GM18907 (cell line): ENCODE measurements around the gene TVP23A.
A peak's percentile ranks its signal among the peaks of the same experiment; 100 is the strongest.
"Not testable (repeated sequence)": the region's sequence is repeated elsewhere in the genome, so short reads cannot be mapped to it uniquely, and the experiment has no call there.

Source experiments
- ATAC-seq: cut with Tn5 transposase; IDR thresholded peaks from one replicate; pipeline ENCODE4 v1.9.1; 2021; ENCODE audit warnings: mild to moderate bottlenecking, moderate library complexity; ENCODE audit not compliant: unreplicated experiment

Gene TVP23A

GRCh38 chr16:10752843-10753523 lies 65.6 kb downstream of the TVP23A start:
- peak; percentile 55 for ATAC-seq

DNA sequence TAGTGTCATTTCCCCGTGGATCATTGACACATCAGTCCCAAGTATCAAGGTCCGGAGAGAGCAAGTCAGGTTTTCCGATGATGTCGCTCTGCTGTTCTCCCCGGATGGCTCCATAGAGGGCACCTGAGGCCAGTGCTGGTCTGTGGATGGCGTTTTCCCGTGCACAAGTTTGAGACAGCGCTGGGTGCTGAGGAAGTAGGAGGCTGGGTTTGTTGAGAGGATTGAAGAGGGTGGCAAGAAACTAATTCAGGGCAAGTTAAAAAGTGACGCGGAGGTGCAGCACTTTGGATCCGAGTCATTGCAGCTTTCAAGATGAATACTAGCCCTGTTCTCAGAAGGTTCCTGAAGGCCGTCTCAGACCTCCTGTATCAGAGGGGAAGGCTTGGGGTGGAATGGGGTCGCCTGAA lies 67.3 kb downstream of the TVP23A start:
- peak; percentile 35 for ATAC-seq

DNA sequence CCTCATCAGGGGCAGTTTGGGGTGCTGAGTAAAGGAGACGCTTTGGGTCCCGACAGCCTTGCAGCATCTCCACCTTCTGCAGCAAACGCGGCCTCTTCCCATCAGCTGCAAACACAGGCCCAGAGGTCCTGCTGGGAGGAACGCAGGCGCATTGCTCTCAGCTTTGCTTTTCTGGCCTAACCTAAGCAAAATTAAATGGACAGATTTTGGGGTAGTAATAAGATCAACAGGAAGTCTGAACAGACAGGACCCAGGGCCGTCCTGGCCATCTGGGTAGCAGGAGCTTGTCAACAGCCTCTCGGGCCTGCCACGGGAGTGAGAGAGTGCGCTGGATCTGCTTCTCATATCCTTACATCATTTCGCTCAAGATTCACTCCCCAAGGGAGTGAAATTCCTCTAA lies 67.8 kb downstream of the TVP23A start:
- no peak for ATAC-seq

GRCh38 chr16:10745841-10746240 lies 72.8 kb downstream of the TVP23A start:
- ATAC-seq: no peak

GRCh38 chr16:10744370-10745030 lies 74.1 kb downstream of the TVP23A start:
- no peak for ATAC-seq

GRCh38 chr16:10743610-10744369 lies 74.8 kb downstream of the TVP23A start, which contains the start of gene NUBP1:
TSS of gene NUBP1 (plus strand) at chr16:10743842. CDS start at chr16:10743864, 22 bp downstream.
- ATAC-seq: peak; percentile 76

GRCh38 chr16:10743227-10743609 lies 75.4 kb downstream of the TVP23A start:
- ATAC-seq: no peak

- ATAC-seq: no peak
Measured at GRCh38 chr16:10741844-10742243, 76.8 kb downstream of the TVP23A start.

DNA sequence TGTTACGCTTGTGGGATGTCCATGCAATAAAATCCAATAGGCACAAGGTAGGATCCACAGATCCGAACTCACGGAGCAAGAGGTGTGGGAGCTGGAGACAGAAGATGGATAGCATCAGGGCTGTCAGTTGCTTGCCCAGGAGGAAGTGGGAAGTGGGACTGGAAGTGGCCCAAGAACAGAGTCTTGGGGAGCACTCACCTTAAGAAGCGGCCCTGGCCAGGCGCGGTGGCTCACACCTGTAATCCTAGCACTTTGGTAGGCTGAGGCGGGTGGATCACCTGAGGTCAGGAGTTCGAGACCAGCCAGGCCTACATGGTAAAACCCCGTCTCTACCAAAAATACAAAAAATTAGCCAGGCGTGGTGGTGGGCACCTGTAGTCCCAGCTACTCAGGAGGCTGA lies 77.3 kb downstream of the TVP23A start:
- ATAC-seq: not testable (repeated sequence)

- ATAC-seq: no peak
Measured at GRCh38 chr16:10740845-10741208, 77.8 kb downstream of the TVP23A start.

- no peak for ATAC-seq
Measured at GRCh38 chr16:10740000-10740844, 78.4 kb downstream of the TVP23A start.

DNA sequence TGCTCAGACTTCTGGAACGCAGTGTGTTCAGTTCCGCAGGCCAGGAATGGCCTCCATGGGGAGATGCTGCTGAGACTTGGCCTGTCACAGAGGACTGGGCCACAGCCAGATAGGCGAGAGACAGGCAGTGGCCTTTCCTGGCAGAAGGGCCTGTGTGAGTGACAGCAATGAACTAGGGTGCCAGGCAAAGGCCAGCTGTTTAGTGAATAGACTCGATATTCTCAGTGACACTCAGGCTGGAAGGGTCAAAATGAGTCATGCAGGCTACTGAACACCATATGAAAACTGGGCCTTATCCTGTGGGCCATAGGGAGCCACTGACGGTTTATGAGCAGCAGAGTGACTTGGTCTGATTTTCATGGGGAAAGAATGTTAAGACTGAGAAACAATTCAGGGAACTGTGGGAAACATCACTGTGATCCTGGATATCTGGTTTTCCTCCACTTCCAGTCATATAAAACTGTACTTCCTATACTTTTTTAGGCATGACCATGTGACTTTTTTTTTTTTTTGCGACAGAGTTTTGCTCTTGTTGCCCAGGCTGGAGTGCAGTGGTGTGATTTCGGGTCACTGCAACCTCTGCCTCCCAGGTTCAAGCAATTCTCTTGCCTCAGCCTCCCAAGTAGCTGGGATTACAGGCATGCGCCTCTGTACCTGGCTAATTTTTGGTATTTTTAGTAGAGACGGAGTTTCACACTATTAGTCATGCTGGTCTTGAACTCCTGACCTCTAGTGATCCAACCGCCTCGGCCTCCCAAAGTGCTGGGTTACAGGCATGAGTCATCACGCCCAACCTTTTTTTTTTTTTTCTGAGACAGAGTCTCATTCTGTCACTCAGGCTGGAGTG lies 80.1 kb downstream of the TVP23A start:
- peak; percentile 77 for ATAC-seq

DNA sequence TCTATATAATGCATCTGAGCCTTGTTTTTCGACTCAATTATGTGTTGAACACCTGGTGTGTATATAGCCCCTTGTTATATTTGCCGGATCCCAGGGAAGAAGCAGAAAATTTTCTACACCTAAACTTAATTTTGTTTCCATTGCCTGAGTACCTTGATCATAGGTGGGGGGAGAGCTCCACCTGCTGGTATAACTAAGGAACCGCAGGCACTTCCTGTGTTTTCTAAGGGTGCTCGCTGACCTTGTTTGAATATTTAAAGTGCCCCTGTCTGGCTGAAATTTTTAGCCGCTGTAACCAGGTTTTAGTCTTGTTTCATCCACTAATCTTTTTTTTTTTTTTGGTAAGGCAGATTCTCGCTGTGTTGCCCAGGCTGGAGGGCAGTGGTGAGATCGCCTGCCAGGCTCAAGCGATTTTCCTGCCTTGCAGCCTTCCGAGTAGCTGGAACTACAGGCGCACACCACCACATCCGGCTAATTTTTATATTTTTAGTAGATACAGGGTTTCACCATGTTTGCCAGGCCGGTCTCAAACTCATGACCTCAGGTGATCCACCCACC lies 81.4 kb downstream of the TVP23A start:
- ATAC-seq: peak; percentile 41

- no peak for ATAC-seq
Measured at GRCh38 chr16:10731790-10732189, 86.8 kb downstream of the TVP23A start.

- no peak for ATAC-seq
Measured at GRCh38 chr16:10729104-10730048, 89.2 kb downstream of the TVP23A start.

DNA sequence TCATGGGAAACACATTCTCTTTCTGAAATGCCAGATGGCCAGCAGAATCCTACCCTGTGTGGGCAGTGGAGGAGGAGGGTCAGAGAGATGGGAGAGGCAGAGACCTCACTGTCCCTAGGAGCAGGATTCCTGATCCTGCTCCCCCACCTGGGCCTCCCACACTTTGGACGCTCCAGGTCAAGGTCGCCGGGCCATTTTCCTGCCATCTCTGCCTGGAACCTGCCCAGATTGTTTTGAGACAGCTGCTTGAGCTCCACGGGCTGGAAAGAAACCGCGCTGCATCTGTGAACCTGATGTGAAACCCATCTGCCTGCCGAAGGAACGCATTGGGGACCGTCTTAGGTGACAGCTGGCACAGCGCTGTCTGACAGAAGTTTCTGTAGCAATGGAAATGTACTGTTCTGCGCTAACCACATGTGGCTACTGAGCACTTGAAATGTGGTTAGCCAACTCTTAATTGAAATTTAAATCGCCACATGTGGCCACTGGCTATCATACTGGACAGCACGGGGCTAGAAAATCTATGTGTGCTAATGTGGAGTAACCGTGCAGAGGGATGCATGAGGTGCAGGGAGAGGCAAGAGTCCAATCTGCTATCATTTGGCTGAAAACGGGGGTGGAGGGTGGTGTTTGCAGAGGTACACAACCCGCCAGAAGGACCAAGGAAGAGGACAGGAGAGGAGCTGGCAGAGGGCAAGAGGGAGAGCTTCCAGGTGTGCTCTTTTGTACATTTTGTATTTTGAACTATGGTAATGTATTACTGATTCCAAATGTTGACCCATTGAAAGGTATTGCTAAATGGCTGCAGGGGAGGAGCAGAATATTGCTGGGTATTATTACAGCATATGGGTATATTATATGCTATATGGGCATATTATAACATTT lies 90.3 kb downstream of the TVP23A start:
- ATAC-seq: no peak
